Retinal pigment epithelial cell (primary cell): ENCODE results near the gene KRTAP4-3.

Experiments used
- DNase-seq: peaks from one replicate; pipeline ENCODE4 v3.0.0-alpha.2; 2010; ENCODE audit warnings: low read depth
- H3K4me3 ChIP-seq: 2 replicates; pipeline ENCODE4 v1.5.1; 2011; ENCODE audit warnings: mild to moderate bottlenecking, low read length, control low read depth, moderate library complexity
- CTCF ChIP-seq: conservative IDR thresholded peaks from 2 replicates; pipeline ENCODE4 v1.5.1; 2011; ENCODE audit warnings: low read depth, low read length, control low read depth, inconsistent platforms

KRTAP4-3 gene

GRCh38 chr17:41168121-41168520, at the start of gene KRTAP4-3:
KRTAP4-3 (minus strand) TSS chr17:41168221; CDS start chr17:41168172, 49 bp downstream.
- DNase-seq: no peak
- no peak within 1 kb of the TSS for H3K4me3 ChIP-seq
- TF ChIP-seq CTCF: no peak

- no peak for DNase-seq
- H3K4me3 ChIP-seq: no peak overlapping the region
- no peak for TF ChIP-seq CTCF
These were observed 47.7 kb upstream of the KRTAP4-3 start for GRCh38 chr17:41215681-41216080.

- H3K4me3 ChIP-seq: no peak overlapping the region
- no peak for TF ChIP-seq CTCF
- no peak for DNase-seq
These were observed 44.6 kb upstream of the KRTAP4-3 start for GRCh38 chr17:41212524-41213169.

- TF ChIP-seq CTCF: no peak
- DNase-seq: no peak
- no peak overlapping the region for H3K4me3 ChIP-seq
These were observed 43.9 kb upstream of the KRTAP4-3 start for GRCh38 chr17:41211845-41212466.

- TF ChIP-seq CTCF: no peak
- H3K4me3 ChIP-seq: no peak overlapping the region
- no peak for DNase-seq
These were observed 31.5 kb upstream of the KRTAP4-3 start for GRCh38 chr17:41199421-41200078.

GRCh38 chr17:41196068-41196467, 28.0 kb upstream of the KRTAP4-3 start:
- no peak for DNase-seq
- TF ChIP-seq CTCF: no peak
- H3K4me3 ChIP-seq: no peak overlapping the region
